HCT116 (cell line): ENCODE data around the gene PDIA2. TPM values are rescaled to one million over a fixed set of nuclear protein-coding genes. Genes with fewer than 3 reads are reported as not detected.
"Not testable (repeated sequence)": the region's sequence is repeated elsewhere in the genome, so short reads cannot be mapped to it uniquely, and the experiment has no call there.

ENCODE experiments used
- ATAC-seq: fragments of 200-7000 bp; cut with Tn5 transposase; 2 replicates; pipeline ENCODE4 v1.9.1; 2020; ENCODE audit warnings: mild to moderate bottlenecking, moderate library complexity
- BruUV-seq: library from RNA; stranded (reverse); fragments of 400-500 nt; replicated peaks from 2 replicates; lab custom pipeline; 2021; lab: Mats Ljungman, UMichigan
- CTCF ChIA-PET: fragments of 300-600 bp; sonication (Branson Sonifier 250); formaldehyde crosslinking; loops from one replicate; lab custom pipeline; 2021; ENCODE audit warnings: antibody characterized with exemption; lab: Charles Lee
- POLR2A ChIA-PET: fragments of 300-600, 350-600 bp; sonication (Branson Sonifier 250); formaldehyde crosslinking; loops from one replicate; lab custom pipeline; 2021; ENCODE audit warnings: antibody characterized with exemption; lab: Charles Lee
- RAD21 ChIA-PET, 2 experiments: fragments of 300-600 bp; sonication (Branson Sonifier 250); formaldehyde crosslinking; loops; one replicate each; lab custom pipeline; 2023; ENCODE audit warnings: low total read pairs in 2 of 2; ENCODE audit not compliant: uncharacterized antibody in 2 of 2, unreplicated experiment in 2 of 2, low non-redundant PET in 1 of 2; lab: Charles Lee
- DNase-seq: peaks from one replicate; pipeline ENCODE4 v3.0.0-alpha.2; 2010; ENCODE audit warnings: low read depth, low spot score
- H2AFZ ChIP-seq: fragments of 200-600 bp; shearing (Covaris generic), sonication (generic); 2 replicates; pipeline ENCODE4 v1.6.1; 2017; ENCODE audit warnings: low read depth, mixed run types, mixed read lengths, antibody characterized with exemption, low read length; ENCODE audit not compliant: poor library complexity, severe bottlenecking
- H3K27ac ChIP-seq: 2 replicates; pipeline ENCODE4 v1.5.1; 2012; ENCODE audit warnings: low read depth, low read length
- H3K27me3 ChIP-seq: fragments of 200-600 bp; sonication (generic); 2 replicates; pipeline ENCODE4 v1.6.1; 2016; ENCODE audit warnings: mixed run types, low read length, mixed read lengths; ENCODE audit not compliant: insufficient read depth
- H3K36me3 ChIP-seq, 2 experiments: fragments of 200-500 bp in 1 of 2; fragments of 200-600 bp in 1 of 2; sonication (Bioruptor generic) in 1 of 2; sonication (generic) in 1 of 2; 2 replicates each; pipeline versions ENCODE4 v1.5.1 to v1.6.1; 2014 to 2016; ENCODE audit warnings: low read length in 2 of 2, inconsistent platforms in 1 of 2, mixed read lengths in 1 of 2, mixed run types in 1 of 2; ENCODE audit not compliant: insufficient read depth in 2 of 2, control insufficient read depth in 1 of 2
- H3K4me1 ChIP-seq, 2 experiments: fragments of 200-600 bp in 1 of 2; sonication (generic) in 1 of 2; 2 replicates each; pipeline versions ENCODE4 v1.5.1 to v1.6.1; 2012 to 2017; ENCODE audit warnings: low read length in 2 of 2, inconsistent platforms in 1 of 2, mild to moderate bottlenecking in 1 of 2, mixed read lengths in 1 of 2, mixed run types in 1 of 2, moderate library complexity in 1 of 2; ENCODE audit not compliant: insufficient read depth in 2 of 2, control insufficient read depth in 1 of 2
- H3K4me2 ChIP-seq: fragments of 200-600 bp; sonication (generic); 2 replicates; pipeline ENCODE4 v1.6.1; 2017; ENCODE audit warnings: mixed run types, low read length, mixed read lengths
- H3K4me3 ChIP-seq, 2 experiments: fragments of 200-600 bp in 1 of 2; sonication (generic) in 1 of 2; replicated peaks in 1 of 2; 2 replicates each; pipeline ENCODE4 v1.5.1; 2011 to 2016; ENCODE audit warnings: low read length in 2 of 2, control low read depth in 1 of 2, low read depth in 1 of 2, mild to moderate bottlenecking in 1 of 2, mixed read lengths in 1 of 2, mixed run types in 1 of 2
- H3K79me2 ChIP-seq: fragments of 200-600 bp; sonication (generic); 2 replicates; pipeline ENCODE4 v1.6.1; 2017; ENCODE audit warnings: mild to moderate bottlenecking, mixed run types, low read length, moderate library complexity, mixed read lengths; ENCODE audit not compliant: insufficient read depth
- H3K9ac ChIP-seq: fragments of 200-600 bp; sonication (generic); 2 replicates; pipeline ENCODE4 v1.6.1; 2016; ENCODE audit warnings: low read length, mixed read lengths
- H3K9me2 ChIP-seq: fragments of 200-600 bp; sonication (generic), shearing (Covaris generic); 2 replicates; pipeline ENCODE4 v1.6.1; 2017; ENCODE audit warnings: mixed run types, mild to moderate bottlenecking, moderate library complexity; ENCODE audit not compliant: insufficient read depth
- H3K9me3 ChIP-seq, 2 experiments: fragments of 200-500 bp in 1 of 2; fragments of 200-600 bp in 1 of 2; sonication (Bioruptor generic) in 1 of 2; sonication (generic) in 1 of 2; 2 replicates each; pipeline ENCODE4 v1.6.1; 2014 to 2017; ENCODE audit warnings: low read length in 2 of 2, mixed read lengths in 2 of 2, inconsistent platforms in 1 of 2, low read depth in 1 of 2, mild to moderate bottlenecking in 1 of 2, mixed run types in 1 of 2, moderate library complexity in 1 of 2; ENCODE audit not compliant: control insufficient read depth in 1 of 2, insufficient read depth in 1 of 2
- H4K20me1 ChIP-seq: fragments of 200-600 bp; sonication (generic), shearing (Covaris generic); 2 replicates; pipeline ENCODE4 v1.6.1; 2017; ENCODE audit warnings: mixed run types, mild to moderate bottlenecking, moderate library complexity; ENCODE audit not compliant: insufficient read depth
- CBX3 ChIP-seq: IDR thresholded peaks from 2 replicates; pipeline ENCODE4 v1.6.1; 2012; ENCODE audit warnings: low read depth
- CEBPB ChIP-seq: IDR thresholded peaks from 2 replicates; pipeline ENCODE4 v1.6.1; 2012; ENCODE audit warnings: low read depth
- CTCF ChIP-seq, 3 experiments: fragments of 200-600 bp in 1 of 3; sonication (generic) in 1 of 3; IDR thresholded peaks in 2 of 3; conservative IDR thresholded peaks in 1 of 3; 2 replicates each; pipeline ENCODE4 v1.5.1; 2012 to 2017; ENCODE audit warnings: low read depth in 2 of 3, low read length in 2 of 3, antibody characterized with exemption in 1 of 3, borderline replicate concordance in 1 of 3, control low read depth in 1 of 3, mild to moderate bottlenecking in 1 of 3, mixed read lengths in 1 of 3, mixed run types in 1 of 3, moderate library complexity in 1 of 3; ENCODE audit not compliant: insufficient read depth in 1 of 3
- EGR1 ChIP-seq: IDR thresholded peaks from 2 replicates; pipeline ENCODE4 v1.6.1; 2012; ENCODE audit warnings: low read depth
- FOSL1 ChIP-seq: IDR thresholded peaks from 2 replicates; pipeline ENCODE4 v1.6.1; 2012; ENCODE audit warnings: low read depth
- JUND ChIP-seq: IDR thresholded peaks from 2 replicates; pipeline ENCODE4 v1.6.1; 2012
- MAX ChIP-seq: IDR thresholded peaks from 2 replicates; pipeline ENCODE4 v1.6.1; 2012
- POLR2A ChIP-seq: IDR thresholded peaks from 2 replicates; pipeline ENCODE4 v1.7.0; 2011; ENCODE audit warnings: borderline replicate concordance; ENCODE audit not compliant: insufficient read depth, insufficient read length; ENCODE audit errors: extremely low read depth
- SRF ChIP-seq: IDR thresholded peaks from 2 replicates; pipeline ENCODE4 v1.6.1; 2012; ENCODE audit warnings: low read depth
- TCF7L2 ChIP-seq: IDR thresholded peaks from 2 replicates; pipeline ENCODE4 v1.7.0; 2011; ENCODE audit warnings: borderline replicate concordance, inconsistent platforms; ENCODE audit not compliant: insufficient read depth, insufficient read length; ENCODE audit errors: extremely low read depth
- YY1 ChIP-seq: IDR thresholded peaks from 2 replicates; pipeline ENCODE4 v1.6.1; 2011; ENCODE audit warnings: low read length, low read depth, moderate library complexity, mild to moderate bottlenecking; ENCODE audit not compliant: insufficient replicate concordance; ENCODE audit errors: extremely low read depth
- ZNF274 ChIP-seq: fragments of 200-500 bp; sonication (Bioruptor generic); IDR thresholded peaks from 2 replicates; pipeline ENCODE4 v1.6.1; 2014; ENCODE audit warnings: mild to moderate bottlenecking, low read depth, low read length, inconsistent platforms
- intact Hi-C: fragments of 100-400 bp; cut with micrococcal nuclease; formaldehyde crosslinking; loops from 2 replicates; pipeline ENCODE4 v1.10.0; 2022
- total RNA-seq: library from RNA; stranded (reverse); gene quantifications from one replicate; pipeline ENCODE4 v1.2.1, GENCODE V29; 2021; ENCODE audit not compliant: unreplicated experiment
- TF ChIP-seq, protein P1 (sequence below): IDR thresholded peaks from 2 replicates; pipeline ENCODE4 v1.6.1; 2012
- TF ChIP-seq, protein P2 (sequence below): IDR thresholded peaks from 2 replicates; pipeline ENCODE4 v1.6.1; 2012; ENCODE audit warnings: low read depth

The PDIA2 gene
- total RNA-seq, 1 experiment from 2014 or later, result 0.93 TPM

- H3K27me3 ChIP-seq, H3K4me2 ChIP-seq, POLR2A ChIA-PET, DNase-seq, CTCF ChIA-PET, H2AFZ ChIP-seq, H3K4me3 ChIP-seq, intact Hi-C loops, H3K9me2 ChIP-seq, H3K27ac ChIP-seq, BruUV-seq, ATAC-seq, H3K4me1 ChIP-seq, H3K9ac ChIP-seq, H4K20me1 ChIP-seq, H3K36me3 ChIP-seq, H3K9me3 ChIP-seq: not testable (repeated sequence)
- H3K79me2 ChIP-seq, result peaks cover 68% of the 10 kb centered on the region
- RAD21 ChIA-PET, result interaction anchor here in 1 of 2 experiments (0.7 kb wide), 1 partner anchor 102 kb away, joined by 4 read pairs; no protein-coding TSS in a partner anchor
Observed at GRCh38 chr16:334861-335632, 52.1 kb downstream of the PDIA2 start.

- ChIA-PET CTCF (interaction anchor here (0.6 kb wide), 1 partner anchor 65 kb away, joined by 4 read pairs; no protein-coding TSS in a partner anchor), POLR2A (no interaction called here)
- peaks cover 65% of the 10 kb centered on the region for H3K79me2 ChIP-seq
- TF ChIP-seq FOSL1, result no peak
- TF ChIP-seq, protein P1, sequence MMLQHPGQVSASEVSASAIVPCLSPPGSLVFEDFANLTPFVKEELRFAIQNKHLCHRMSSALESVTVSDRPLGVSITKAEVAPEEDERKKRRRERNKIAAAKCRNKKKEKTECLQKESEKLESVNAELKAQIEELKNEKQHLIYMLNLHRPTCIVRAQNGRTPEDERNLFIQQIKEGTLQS, result no peak
- no peak for TF ChIP-seq CBX3
- TF ChIP-seq YY1, result no peak
- TF ChIP-seq, protein P2, sequence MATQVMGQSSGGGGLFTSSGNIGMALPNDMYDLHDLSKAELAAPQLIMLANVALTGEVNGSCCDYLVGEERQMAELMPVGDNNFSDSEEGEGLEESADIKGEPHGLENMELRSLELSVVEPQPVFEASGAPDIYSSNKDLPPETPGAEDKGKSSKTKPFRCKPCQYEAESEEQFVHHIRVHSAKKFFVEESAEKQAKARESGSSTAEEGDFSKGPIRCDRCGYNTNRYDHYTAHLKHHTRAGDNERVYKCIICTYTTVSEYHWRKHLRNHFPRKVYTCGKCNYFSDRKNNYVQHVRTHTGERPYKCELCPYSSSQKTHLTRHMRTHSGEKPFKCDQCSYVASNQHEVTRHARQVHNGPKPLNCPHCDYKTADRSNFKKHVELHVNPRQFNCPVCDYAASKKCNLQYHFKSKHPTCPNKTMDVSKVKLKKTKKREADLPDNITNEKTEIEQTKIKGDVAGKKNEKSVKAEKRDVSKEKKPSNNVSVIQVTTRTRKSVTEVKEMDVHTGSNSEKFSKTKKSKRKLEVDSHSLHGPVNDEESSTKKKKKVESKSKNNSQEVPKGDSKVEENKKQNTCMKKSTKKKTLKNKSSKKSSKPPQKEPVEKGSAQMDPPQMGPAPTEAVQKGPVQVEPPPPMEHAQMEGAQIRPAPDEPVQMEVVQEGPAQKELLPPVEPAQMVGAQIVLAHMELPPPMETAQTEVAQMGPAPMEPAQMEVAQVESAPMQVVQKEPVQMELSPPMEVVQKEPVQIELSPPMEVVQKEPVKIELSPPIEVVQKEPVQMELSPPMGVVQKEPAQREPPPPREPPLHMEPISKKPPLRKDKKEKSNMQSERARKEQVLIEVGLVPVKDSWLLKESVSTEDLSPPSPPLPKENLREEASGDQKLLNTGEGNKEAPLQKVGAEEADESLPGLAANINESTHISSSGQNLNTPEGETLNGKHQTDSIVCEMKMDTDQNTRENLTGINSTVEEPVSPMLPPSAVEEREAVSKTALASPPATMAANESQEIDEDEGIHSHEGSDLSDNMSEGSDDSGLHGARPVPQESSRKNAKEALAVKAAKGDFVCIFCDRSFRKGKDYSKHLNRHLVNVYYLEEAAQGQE, result no peak
- TF ChIP-seq TCF7L2, result no peak
- TF ChIP-seq CTCF (IDR thresholded peaks at IDR 0.05 in 2 of 3, conservative IDR thresholded peaks at IDR 0.05 in 1 of 3; ENCODE audit: borderline replicate concordance in 1 of 3, insufficient read depth in 1 of 3, low read depth in 2 of 3, low read length in 2 of 3), result no peak
- no peak for TF ChIP-seq POLR2A
- no peak for TF ChIP-seq CEBPB
- TF ChIP-seq EGR1, result no peak
- no peak for TF ChIP-seq ZNF274
- no peak for TF ChIP-seq SRF
- TF ChIP-seq JUND, result no peak
- TF ChIP-seq MAX, result no peak
Observed at GRCh38 chr16:336269-336668, 53.3 kb downstream of the PDIA2 start.

More at GRCh38 chr16:336269-336668, 53.3 kb downstream of the PDIA2 start:
- no peak overlapping the region for H2AFZ ChIP-seq
- peaks cover 0 to 7% of the 10 kb centered on the region in 2 experiments; a peak in 1 of 4 replicates for H3K4me1 ChIP-seq
- BruUV-seq, result no TSS peak
- DNase-seq, result no peak
- intact Hi-C loops, result no loop called here
- no peak overlapping the region for H3K4me3 ChIP-seq
- no peak for ATAC-seq
- H3K4me2 ChIP-seq, result no peak overlapping the region
- H3K27ac ChIP-seq, result no peak overlapping the region
- no peaks in the 10 kb centered on the region for H3K9me2 ChIP-seq
- no peaks in the 10 kb centered on the region for H4K20me1 ChIP-seq
- no peaks in the 10 kb centered on the region for H3K9me3 ChIP-seq
- RAD21 ChIA-PET, result no interaction called here
- H3K9ac ChIP-seq, result no peak overlapping the region
- no peaks in the 10 kb centered on the region for H3K36me3 ChIP-seq
- H3K27me3 ChIP-seq, result no peaks in the 10 kb centered on the region
